ENCODE measurements around the gene CTSA. TPM values are rescaled to one million over a fixed set of nuclear protein-coding genes. Genes with fewer than 3 reads are reported as not detected.

The CTSA gene
- total and polyA plus RNA-seq, 2 of the 4 experiments (the other 2 are of a cell fraction): 19.0 to 312 TPM

DNA sequence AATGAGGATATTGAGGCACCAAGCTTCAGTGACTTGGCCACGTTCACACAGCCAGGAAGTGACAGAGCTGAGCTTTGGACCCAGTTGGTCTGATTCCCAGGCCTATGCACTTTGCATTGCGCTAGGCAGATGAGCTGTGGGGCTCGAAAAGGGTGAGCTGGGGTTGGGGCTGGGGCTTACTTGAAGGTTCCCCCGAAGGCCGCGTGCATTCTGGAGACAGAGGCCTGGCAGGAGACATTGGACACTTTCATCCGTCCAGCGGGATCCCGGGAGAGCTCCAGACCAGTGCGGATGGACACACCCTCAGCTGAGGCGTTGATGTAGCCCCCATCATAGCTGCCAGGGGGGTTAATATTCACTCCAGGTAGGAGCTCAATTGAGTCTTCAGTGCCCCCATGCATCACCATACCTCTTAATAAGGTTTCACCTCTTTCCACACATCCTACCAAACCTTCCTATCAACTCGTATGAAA, 18.2 kb downstream of the CTSA start:
- dilution Hi-C loops (cut with HindIII; ENCODE audit: low sequenced_read_pairs, unreplicated experiment) (no loop called here), intact Hi-C loops (cut with micrococcal nuclease) (no loop called here), in situ Hi-C loops (cut with MboI; ENCODE audit: low sequenced_read_pairs) (loop anchor here (25.0 kb wide), 1 partner anchor 572 kb away; the partner anchor contains the start of gene SDC4)
- no peak overlapping the region for H4K8ac ChIP-seq (ENCODE audit: low read depth in 2 of 2, low read length in 2 of 2)
- peaks cover 5% of the 10 kb centered on the region; the same call in 1 of the 2 replicates for H4K20me1 ChIP-seq (ENCODE audit: insufficient read depth, low read length)
- no peak overlapping the region for H3K4me2 ChIP-seq (ENCODE audit: low read depth, low read length)
- H2AFZ ChIP-seq (replicated peaks; ENCODE audit: low read length, poor library complexity): no peak overlapping the region
- H3K9me1 ChIP-seq (ENCODE audit: insufficient read depth, low read length): peaks cover 27% of the 10 kb centered on the region
- H3K56ac ChIP-seq (ENCODE audit: extremely low read depth, insufficient read depth, low read length): no peak overlapping the region
- H3K14ac ChIP-seq (replicated peaks; ENCODE audit: low read depth, low read length): no peak overlapping the region
- no peak overlapping the region for H2BK120ac ChIP-seq (ENCODE audit: low read depth, low read length)
- H4K5ac ChIP-seq (ENCODE audit: low read depth, low read length): no peak overlapping the region
- WGBS, 2 experiments (ENCODE audit: extremely low coverage in 2 of 2, insufficient read length in 1 of 2): 96% methylated on average over 9 of the region's 12 CpGs; no CpG with 5 or more reads in 1 of the 2 experiments
- CTCF ChIA-PET: no interaction called here
- H2BK15ac ChIP-seq (ENCODE audit: low read depth, low read length): no peak overlapping the region
- H2AK9ac ChIP-seq (replicated peaks; ENCODE audit: low read depth, low read length, poor library complexity): no peak overlapping the region
- no peak overlapping the region for H2BK20ac ChIP-seq (ENCODE audit: low read depth, low read length)
- H2AK5ac ChIP-seq (ENCODE audit: low read depth, low read length): no peak overlapping the region
- peaks cover 28% of the 10 kb centered on the region; the same call in 1 of the 2 replicates for H3K36me3 ChIP-seq (ENCODE audit: control insufficient read depth, insufficient read depth, low read length)
- no peaks in the 10 kb centered on the region for H3K9me3 ChIP-seq (ENCODE audit: control insufficient read depth, insufficient read depth, low read length)
- H3K18ac ChIP-seq (ENCODE audit: low read depth, low read length): no peak overlapping the region
- DNase-seq (no peak), ATAC-seq (ENCODE audit: low read depth) (no peak)
- no peak overlapping the region for H2BK5ac ChIP-seq (ENCODE audit: low read depth, low read length, poor library complexity, severe bottlenecking)
- no peak overlapping the region for H3K4ac ChIP-seq (ENCODE audit: low read depth, low read length)
- H3K4me1 ChIP-seq (ENCODE audit: control insufficient read depth, insufficient read depth, low read length): peaks cover 16% of the 10 kb centered on the region
- H4K91ac ChIP-seq (ENCODE audit: insufficient read depth, low read depth, low read length): no peak overlapping the region
- no peak for TF ChIP-seq ELK1 (IDR thresholded peaks at IDR 0.05; ENCODE audit: borderline replicate concordance, low read depth, low read length)
- TF ChIP-seq, protein P1, sequence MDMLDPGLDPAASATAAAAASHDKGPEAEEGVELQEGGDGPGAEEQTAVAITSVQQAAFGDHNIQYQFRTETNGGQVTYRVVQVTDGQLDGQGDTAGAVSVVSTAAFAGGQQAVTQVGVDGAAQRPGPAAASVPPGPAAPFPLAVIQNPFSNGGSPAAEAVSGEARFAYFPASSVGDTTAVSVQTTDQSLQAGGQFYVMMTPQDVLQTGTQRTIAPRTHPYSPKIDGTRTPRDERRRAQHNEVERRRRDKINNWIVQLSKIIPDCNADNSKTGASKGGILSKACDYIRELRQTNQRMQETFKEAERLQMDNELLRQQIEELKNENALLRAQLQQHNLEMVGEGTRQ (IDR thresholded peaks at IDR 0.05; ENCODE audit: low read depth, low read length): no peak
- TF ChIP-seq SMC3 (IDR thresholded peaks at IDR 0.05; ENCODE audit: low read depth, low read length): no peak
- no peak for TF ChIP-seq FOS (IDR thresholded peaks at IDR 0.05; ENCODE audit: low read depth, low read length)
- no peak for TF ChIP-seq NFE2L2 (IDR thresholded peaks at IDR 0.05; ENCODE audit: low read depth, low read length)
- no peak for TF ChIP-seq CEBPB (IDR thresholded peaks at IDR 0.05; ENCODE audit: low read depth, low read length)
- no peak for TF ChIP-seq MAFK (IDR thresholded peaks at IDR 0.05; ENCODE audit: low read depth, low read length)
- no peak for TF ChIP-seq BHLHE40 (IDR thresholded peaks at IDR 0.05; ENCODE audit: low read depth, low read length)
- no peak for TF ChIP-seq RAD21 (IDR thresholded peaks at IDR 0.05; ENCODE audit: low read length)
- TF ChIP-seq, protein P2, sequence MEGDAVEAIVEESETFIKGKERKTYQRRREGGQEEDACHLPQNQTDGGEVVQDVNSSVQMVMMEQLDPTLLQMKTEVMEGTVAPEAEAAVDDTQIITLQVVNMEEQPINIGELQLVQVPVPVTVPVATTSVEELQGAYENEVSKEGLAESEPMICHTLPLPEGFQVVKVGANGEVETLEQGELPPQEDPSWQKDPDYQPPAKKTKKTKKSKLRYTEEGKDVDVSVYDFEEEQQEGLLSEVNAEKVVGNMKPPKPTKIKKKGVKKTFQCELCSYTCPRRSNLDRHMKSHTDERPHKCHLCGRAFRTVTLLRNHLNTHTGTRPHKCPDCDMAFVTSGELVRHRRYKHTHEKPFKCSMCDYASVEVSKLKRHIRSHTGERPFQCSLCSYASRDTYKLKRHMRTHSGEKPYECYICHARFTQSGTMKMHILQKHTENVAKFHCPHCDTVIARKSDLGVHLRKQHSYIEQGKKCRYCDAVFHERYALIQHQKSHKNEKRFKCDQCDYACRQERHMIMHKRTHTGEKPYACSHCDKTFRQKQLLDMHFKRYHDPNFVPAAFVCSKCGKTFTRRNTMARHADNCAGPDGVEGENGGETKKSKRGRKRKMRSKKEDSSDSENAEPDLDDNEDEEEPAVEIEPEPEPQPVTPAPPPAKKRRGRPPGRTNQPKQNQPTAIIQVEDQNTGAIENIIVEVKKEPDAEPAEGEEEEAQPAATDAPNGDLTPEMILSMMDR (conservative IDR thresholded peaks at IDR 0.05; ENCODE audit: low read depth, low read length): no peak
- TF ChIP-seq CHD1 (IDR thresholded peaks at IDR 0.05; ENCODE audit: low read depth, low read length): no peak
- TF ChIP-seq MAZ (IDR thresholded peaks at IDR 0.05; ENCODE audit: borderline replicate concordance, low read depth, low read length): no peak
- TF ChIP-seq RFX5 (IDR thresholded peaks at IDR 0.05; ENCODE audit: low read depth, low read length): no peak
- H3K4me3 ChIP-seq (ENCODE audit: insufficient read depth, low read depth, low read length): no peak overlapping the region
- H3K27me3 ChIP-seq (ENCODE audit: control insufficient read depth, insufficient read depth, low read length): no peaks in the 10 kb centered on the region
- POLR2A ChIA-PET (ENCODE audit: unreplicated experiment): no interaction called here
- no TSS peak for BruUV-seq (replicated peaks)
- H3K23ac ChIP-seq (ENCODE audit: low read depth, low read length): no peak overlapping the region
- H3K9ac ChIP-seq (ENCODE audit: low read depth, low read length): no peak overlapping the region
- H3K27ac ChIP-seq (ENCODE audit: insufficient read depth, low read length): no peak overlapping the region
- H3K79me1 ChIP-seq (ENCODE audit: low read depth in 1 of 2, low read length in 2 of 2): peaks cover 5 to 26% of the 10 kb centered on the region in 2 experiments; a peak in 3 of 4 replicates
